ENCODE measurements around the gene PCDHGB1.
"Not testable (repeated sequence)": the region's sequence is repeated elsewhere in the genome, so short reads cannot be mapped to it uniquely, and the experiment has no call there.

The PCDHGB1 gene

DNA sequence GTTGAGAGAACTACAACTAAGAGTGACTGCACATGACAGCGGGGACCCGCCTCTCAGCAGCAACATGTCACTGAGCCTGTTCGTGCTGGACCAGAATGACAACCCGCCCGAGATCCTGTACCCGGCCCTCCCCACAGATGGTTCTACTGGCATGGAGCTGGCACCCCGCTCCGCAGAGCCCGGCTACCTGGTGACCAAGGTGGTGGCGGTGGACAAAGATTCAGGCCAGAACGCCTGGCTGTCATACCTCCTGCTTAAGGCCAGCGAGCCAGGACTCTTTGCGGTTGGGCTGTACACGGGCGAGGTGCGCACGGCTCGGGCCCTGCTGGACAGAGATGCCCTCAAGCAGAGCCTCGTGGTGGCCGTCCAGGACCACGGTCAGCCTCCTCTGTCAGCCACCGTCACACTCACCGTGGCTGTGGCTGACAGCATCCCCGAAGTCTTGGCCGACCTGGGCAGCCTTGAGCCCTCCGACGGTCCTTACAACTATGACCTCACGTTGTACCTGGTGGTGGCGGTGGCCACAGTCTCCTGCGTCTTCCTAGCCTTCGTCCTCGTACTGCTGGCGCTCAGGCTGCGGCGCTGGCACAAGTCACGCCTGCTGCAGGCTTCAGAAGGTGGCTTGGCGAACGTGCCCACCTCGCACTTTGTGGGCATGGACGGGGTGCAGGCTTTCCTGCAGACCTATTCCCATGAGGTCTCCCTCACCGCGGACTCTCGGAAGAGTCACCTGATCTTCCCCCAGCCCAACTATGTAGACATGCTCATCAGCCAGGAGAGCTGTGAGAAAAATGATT is 34.8 kb downstream of the PCDHGB1 start:
- DNase-seq, result no peak

DNA sequence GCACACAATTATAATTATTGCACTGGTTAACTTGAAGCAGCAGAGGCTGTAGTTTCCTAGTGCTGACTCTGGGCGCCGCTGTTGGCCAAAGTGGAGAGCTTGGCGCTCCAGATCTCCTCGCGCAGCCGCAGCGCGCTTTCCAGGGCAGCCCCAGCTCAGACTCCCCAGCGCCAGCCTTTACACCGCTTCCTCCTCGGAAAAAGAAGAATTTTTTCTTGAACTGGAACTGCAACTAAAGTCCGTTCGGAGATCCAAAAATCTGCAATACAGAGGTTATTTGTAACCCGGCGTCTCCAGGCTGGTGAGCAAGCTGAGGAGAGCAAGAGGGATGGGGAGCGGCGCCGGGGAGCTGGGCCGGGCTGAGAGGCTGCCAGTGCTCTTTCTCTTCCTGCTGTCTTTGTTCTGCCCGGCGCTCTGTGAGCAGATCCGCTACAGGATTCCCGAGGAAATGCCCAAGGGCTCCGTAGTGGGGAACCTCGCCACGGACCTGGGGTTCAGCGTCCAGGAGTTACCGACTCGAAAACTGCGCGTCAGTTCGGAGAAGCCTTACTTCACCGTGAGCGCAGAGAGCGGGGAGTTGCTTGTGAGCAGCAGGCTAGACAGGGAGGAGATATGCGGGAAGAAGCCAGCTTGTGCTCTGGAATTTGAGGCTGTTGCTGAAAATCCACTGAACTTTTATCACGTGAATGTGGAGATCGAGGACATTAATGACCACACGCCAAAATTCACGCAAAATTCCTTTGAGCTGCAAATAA is 37.8 kb downstream of the PCDHGB1 start, which contains the start of gene PCDHGB4:
Gene PCDHGB4, plus strand, starts transcription at position 142 of the 755 bp plus-strand sequence. Its CDS starts 187 bp downstream, at position 329.
- DNase-seq, result not testable (repeated sequence)

DNA sequence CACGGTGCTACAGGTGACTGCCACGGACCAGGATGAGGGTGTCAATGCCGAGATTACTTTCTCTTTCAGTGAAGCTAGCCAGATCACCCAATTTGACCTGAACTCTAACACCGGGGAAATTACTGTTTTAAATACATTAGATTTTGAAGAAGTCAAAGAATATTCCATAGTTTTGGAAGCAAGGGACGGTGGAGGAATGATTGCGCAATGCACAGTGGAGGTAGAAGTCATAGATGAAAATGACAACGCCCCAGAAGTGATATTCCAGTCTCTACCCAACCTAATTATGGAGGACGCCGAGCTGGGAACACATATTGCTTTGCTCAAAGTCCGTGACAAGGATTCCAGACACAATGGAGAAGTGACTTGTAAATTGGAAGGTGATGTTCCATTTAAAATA is 38.8 kb downstream of the PCDHGB1 start:
- no peak for DNase-seq

DNA sequence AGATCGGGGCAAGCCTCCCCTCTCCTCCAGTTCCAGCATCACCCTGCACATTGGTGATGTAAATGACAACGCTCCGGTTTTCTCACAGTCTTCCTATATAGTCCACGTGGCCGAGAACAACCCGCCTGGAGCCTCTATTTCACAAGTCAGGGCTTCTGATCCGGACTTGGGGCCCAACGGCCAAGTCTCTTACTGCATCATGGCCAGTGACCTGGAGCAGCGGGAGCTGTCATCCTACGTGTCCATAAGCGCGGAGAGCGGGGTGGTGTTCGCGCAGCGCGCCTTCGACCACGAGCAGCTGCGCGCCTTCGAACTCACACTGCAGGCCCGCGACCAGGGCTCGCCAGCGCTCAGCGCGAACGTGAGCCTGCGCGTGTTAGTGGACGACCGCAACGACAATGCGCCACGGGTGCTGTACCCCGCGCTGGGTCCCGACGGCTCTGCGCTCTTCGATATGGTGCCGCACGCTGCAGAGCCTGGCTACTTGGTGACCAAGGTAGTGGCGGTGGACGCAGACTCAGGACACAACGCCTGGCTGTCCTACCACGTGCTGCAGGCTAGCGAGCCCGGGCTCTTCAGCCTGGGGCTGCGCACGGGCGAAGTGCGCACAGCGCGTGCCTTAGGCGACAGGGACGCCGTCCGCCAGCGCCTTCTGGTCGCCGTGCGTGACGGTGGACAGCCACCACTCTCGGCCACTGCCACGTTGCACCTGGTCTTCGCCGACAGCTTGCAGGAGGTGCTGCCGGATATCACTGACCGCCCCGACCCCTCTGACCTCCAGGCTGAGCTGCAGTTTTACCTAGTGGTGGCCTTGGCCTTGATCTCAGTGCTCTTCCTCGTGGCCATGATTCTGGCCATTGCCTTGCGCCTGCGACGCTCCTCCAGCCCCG is 39.5 kb downstream of the PCDHGB1 start:
- no peak for DNase-seq

DNA sequence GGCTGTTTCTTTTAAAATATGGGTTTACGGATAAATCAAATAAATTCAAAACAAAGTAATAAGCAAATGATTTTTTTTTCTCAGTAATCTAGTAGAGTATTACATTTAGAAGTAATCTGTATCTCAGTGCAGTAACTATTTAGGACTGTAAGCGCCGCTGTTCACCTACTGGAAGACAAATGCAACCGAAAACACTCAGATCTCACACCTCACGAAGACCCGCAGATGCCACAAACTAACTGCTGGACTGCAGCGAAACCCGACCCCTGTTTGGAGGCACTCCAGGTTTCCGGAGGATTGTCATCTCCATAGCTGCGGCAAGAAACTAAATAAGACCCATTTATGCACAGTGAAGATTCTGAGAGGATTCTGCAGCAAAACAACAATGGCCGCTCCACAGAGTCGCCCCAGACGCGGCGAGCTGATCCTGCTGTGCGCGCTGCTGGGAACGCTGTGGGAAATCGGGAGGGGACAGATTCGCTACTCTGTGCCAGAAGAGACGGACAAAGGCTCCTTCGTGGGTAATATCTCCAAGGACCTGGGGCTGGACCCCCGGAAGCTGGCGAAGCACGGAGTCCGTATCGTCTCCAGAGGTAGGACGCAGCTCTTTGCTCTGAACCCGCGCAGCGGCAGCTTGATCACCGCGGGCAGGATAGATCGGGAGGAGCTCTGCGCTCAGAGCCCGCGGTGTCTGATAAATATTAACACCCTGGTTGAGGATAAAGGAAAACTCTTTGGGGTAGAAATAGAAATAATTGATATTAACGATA is 42.7 kb downstream of the PCDHGB1 start, which contains the start of gene PCDHGA8:
Gene PCDHGA8, plus strand, starts transcription at position 205 of the 770 bp plus-strand sequence. Its CDS starts 181 bp downstream, at position 386.
- no peak for DNase-seq

DNA sequence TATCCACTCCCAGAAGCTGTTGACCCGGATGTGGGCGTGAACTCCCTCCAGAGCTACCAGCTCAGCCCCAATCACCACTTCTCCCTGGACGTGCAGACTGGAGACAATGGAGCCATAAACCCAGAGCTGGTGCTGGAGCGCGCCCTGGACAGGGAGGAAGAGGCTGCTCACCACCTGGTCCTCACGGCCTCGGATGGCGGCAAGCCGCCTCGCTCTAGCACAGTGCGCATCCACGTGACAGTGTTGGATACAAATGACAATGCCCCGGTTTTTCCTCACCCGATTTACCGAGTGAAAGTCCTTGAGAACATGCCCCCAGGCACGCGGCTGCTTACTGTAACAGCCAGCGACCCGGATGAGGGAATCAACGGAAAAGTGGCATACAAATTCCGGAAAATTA is 43.4 kb downstream of the PCDHGB1 start:
- no peak for DNase-seq

DNA sequence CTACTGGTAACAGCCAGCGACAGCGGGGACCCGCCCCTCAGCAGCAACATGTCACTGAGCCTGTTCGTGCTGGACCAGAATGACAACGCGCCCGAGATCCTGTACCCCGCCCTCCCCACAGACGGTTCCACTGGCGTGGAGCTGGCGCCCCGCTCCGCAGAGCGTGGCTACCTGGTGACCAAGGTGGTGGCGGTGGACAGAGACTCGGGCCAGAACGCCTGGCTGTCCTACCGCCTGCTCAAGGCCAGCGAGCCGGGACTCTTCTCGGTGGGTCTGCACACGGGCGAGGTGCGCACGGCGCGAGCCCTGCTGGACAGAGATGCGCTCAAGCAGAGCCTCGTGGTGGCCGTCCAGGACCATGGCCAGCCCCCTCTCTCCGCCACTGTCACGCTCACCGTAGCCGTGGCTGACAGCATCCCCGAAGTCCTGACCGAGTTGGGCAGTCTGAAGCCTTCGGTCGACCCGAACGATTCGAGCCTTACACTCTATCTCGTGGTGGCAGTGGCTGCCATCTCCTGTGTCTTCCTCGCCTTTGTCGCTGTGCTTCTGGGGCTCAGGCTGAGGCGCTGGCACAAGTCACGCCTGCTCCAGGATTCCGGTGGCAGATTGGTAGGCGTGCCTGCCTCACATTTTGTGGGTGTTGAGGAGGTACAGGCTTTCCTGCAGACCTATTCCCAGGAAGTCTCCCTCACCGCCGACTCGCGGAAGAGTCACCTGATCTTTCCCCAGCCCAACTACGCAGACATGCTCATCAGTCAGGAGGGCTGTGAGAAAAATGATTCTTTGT is 44.7 kb downstream of the PCDHGB1 start:
- DNase-seq, result not testable (repeated sequence)

DNA sequence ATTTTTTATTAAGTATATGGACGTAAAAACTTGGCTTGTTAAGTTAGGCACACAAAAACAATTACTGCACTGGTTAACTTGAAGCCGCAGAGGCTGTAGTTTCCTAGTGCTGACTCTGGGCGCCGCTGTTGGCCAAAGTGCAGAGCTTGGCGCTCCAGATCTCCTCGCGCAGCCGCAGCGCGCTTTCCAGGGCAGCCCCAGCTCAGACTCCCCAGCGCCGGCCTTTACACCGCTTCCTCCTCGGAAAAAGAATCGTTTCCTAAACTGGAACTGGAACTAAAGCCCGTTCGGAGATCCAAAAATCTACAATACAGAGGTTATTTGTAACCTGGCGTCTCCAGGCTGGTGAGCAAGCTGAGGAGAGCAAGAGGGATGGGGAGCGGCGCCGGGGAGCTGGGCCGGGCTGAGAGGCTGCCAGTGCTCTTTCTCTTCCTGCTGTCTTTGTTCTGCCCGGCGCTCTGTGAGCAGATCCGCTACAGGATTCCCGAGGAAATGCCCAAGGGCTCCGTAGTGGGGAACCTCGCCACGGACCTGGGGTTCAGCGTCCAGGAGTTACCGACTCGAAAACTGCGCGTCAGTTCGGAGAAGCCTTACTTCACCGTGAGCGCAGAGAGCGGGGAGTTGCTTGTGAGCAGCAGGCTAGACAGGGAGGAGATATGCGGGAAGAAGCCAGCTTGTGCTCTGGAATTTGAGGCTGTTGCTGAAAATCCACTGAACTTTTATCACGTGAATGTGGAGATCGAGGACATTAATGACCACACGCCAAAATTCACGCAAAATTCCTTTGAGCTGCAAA is 48.1 kb downstream of the PCDHGB1 start, which contains the start of gene PCDHGB5:
Gene PCDHGB5, plus strand, starts transcription at position 192 of the 796 bp plus-strand sequence. Its CDS starts 181 bp downstream, at position 373.
- not testable (repeated sequence) for DNase-seq

DNA sequence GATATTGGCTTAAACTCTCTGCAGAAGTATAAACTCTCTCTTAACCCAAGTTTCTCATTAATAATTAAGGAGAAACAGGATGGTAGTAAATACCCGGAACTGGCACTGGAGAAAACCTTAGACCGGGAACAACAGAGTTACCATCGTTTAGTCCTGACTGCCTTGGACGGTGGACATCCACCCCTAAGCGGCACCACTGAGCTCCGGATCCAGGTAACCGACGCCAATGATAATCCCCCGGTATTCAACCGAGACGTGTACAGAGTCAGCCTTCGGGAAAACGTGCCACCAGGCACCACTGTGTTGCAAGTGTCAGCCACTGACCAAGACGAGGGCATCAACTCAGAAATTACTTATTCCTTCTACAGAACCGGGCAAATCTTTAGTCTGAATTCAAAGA is 48.7 kb downstream of the PCDHGB1 start:
- DNase-seq, result no peak

DNA sequence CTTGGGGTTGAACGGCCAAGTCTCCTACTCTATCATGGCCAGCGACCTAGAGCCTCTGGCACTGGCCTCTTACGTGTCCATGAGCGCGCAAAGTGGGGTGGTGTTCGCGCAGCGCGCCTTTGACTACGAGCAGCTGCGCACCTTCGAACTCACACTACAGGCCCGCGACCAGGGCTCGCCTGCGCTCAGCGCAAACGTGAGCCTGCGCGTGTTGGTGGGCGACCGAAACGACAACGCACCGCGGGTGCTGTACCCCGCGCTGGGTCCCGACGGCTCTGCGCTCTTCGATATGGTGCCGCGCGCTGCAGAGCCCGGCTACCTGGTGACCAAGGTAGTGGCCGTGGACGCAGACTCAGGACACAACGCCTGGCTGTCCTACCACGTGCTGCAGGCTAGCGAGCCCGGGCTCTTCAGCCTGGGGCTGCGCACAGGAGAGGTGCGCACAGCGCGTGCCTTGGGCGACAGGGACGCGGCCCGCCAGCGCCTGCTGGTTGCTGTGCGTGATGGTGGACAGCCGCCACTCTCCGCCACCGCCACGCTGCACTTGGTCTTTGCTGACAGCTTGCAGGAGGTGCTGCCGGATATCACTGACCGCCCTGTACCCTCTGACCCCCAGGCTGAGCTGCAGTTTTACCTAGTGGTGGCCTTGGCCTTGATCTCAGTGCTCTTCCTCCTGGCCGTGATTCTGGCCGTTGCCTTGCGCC is 49.8 kb downstream of the PCDHGB1 start:
- no peak for DNase-seq
